H1 (cell line): ENCODE data around the gene RAVER2. TPM values are rescaled to one million over a fixed set of nuclear protein-coding genes. Genes with fewer than 3 reads are reported as not detected.

ENCODE experiments used
- CTCF ChIA-PET: fragments of 300-600 bp; sonication (Branson Sonifier 250); formaldehyde crosslinking; loops from one replicate; lab custom pipeline; 2021; ENCODE audit not compliant: partially characterized antibody; lab: Charles Lee
- POLR2A ChIA-PET: fragments of 300-600 bp; sonication (Branson Sonifier 250); formaldehyde crosslinking; loops from one replicate; lab custom pipeline; 2021; ENCODE audit warnings: inconsistent platforms; ENCODE audit not compliant: partially characterized antibody; lab: Charles Lee
- DNase-seq, 2 experiments: peaks; one replicate each; pipeline versions ENCODE4 v3.0.0 to v3.0.0-alpha.2; 2010 to 2022; ENCODE audit warnings: low spot score in 2 of 2, low read depth in 1 of 2, mixed read lengths in 1 of 2
- FAIRE-seq: peaks from 2 replicates; lab custom pipeline; 2011; peaks lifted over from hg19 to GRCh38; lab: Jason Lieb, UNC
- H2AFZ ChIP-seq: 2 replicates; pipeline ENCODE4 v1.8.1; 2012; ENCODE audit warnings: low read length, inconsistent platforms
- H2AK5ac ChIP-seq: 2 replicates; pipeline ENCODE4 v1.6.1; 2013; ENCODE audit warnings: low read depth, low read length
- H2BK120ac ChIP-seq: replicated peaks from 2 replicates; pipeline ENCODE3; 2013; ENCODE audit warnings: low read depth, low read length, inconsistent platforms
- H2BK12ac ChIP-seq: 2 replicates; pipeline ENCODE4 v1.6.1; 2013; ENCODE audit warnings: low read depth, low read length
- H2BK15ac ChIP-seq: 2 replicates; pipeline ENCODE4 v1.6.1; 2013; ENCODE audit warnings: low read length
- H2BK20ac ChIP-seq: 2 replicates; pipeline ENCODE4 v1.6.1; 2013; ENCODE audit warnings: low read length
- H2BK5ac ChIP-seq: 2 replicates; pipeline ENCODE4 v1.6.1; 2013; ENCODE audit warnings: low read depth, low read length
- H3K14ac ChIP-seq: 2 replicates; pipeline ENCODE4 v1.6.1; 2013; ENCODE audit warnings: inconsistent platforms; ENCODE audit not compliant: insufficient read length
- H3K18ac ChIP-seq: 2 replicates; pipeline ENCODE4 v1.6.1; 2013; ENCODE audit warnings: low read length; ENCODE audit errors: extremely low read depth
- H3K23ac ChIP-seq: 2 replicates; pipeline ENCODE4 v1.6.1; 2013; ENCODE audit warnings: inconsistent platforms; ENCODE audit not compliant: insufficient read length
- H3K23me2 ChIP-seq: 2 replicates; pipeline ENCODE4 v1.6.1; 2013; ENCODE audit warnings: low read depth, low read length
- H3K27ac ChIP-seq: 2 replicates; pipeline ENCODE4 v1.6.1; 2011; ENCODE audit warnings: low read depth, low read length, inconsistent platforms
- H3K27me3 ChIP-seq, 4 experiments: replicated peaks in 1 of 4; 1 replicate in 1 of 4; 2 replicates in 3 of 4; pipeline versions ENCODE4 v1.6.1 to v1.8.1; 2011 to 2013; ENCODE audit warnings: low read length in 3 of 4, mild to moderate bottlenecking in 3 of 4, inconsistent platforms in 2 of 4, mixed read lengths in 2 of 4, moderate library complexity in 1 of 4; ENCODE audit not compliant: control insufficient read depth in 3 of 4, insufficient read depth in 3 of 4; ENCODE audit errors: extremely low read depth in 1 of 4
- H3K36me3 ChIP-seq, 4 experiments: 2 replicates each; pipeline versions ENCODE4 v1.6.1 to v1.8.1; 2011 to 2013; ENCODE audit warnings: mild to moderate bottlenecking in 4 of 4, low read length in 3 of 4, moderate library complexity in 2 of 4, control low read depth in 1 of 4, inconsistent platforms in 1 of 4; ENCODE audit not compliant: insufficient read depth in 4 of 4, control insufficient read depth in 2 of 4
- H3K4ac ChIP-seq: replicated peaks from 2 replicates; pipeline ENCODE3; 2013; ENCODE audit warnings: low read length, low read depth, mixed read lengths, inconsistent platforms; ENCODE audit not compliant: insufficient read length
- H3K4me1 ChIP-seq, 4 experiments: replicated peaks in 1 of 4; 1 replicate in 1 of 4; 2 replicates in 3 of 4; pipeline versions ENCODE4 v1.6.1 to v1.8.1; 2011 to 2013; ENCODE audit warnings: low read length in 3 of 4, inconsistent platforms in 2 of 4, mixed read lengths in 1 of 4; ENCODE audit not compliant: insufficient read depth in 4 of 4, control insufficient read depth in 3 of 4
- H3K4me2 ChIP-seq, 2 experiments: 2 replicates each; pipeline versions ENCODE4 v1.6.1 to v1.8.1; 2011 to 2013; ENCODE audit warnings: low read depth in 2 of 2, low read length in 2 of 2, control low read depth in 1 of 2, inconsistent platforms in 1 of 2, mild to moderate bottlenecking in 1 of 2; ENCODE audit not compliant: insufficient read depth in 1 of 2
- H3K4me3 ChIP-seq, 4 experiments: fragments of 200-600, 300-600 bp in 1 of 4; sonication (generic), shearing (Covaris generic), sonication (Bioruptor Twin) in 1 of 4; 2 replicates each; pipeline versions ENCODE4 v1.5.1 to v1.8.1; 2011 to 2016; ENCODE audit warnings: low read length in 4 of 4, low read depth in 3 of 4, control low read depth in 2 of 4, inconsistent platforms in 2 of 4, mild to moderate bottlenecking in 2 of 4, mixed read lengths in 1 of 4, moderate library complexity in 1 of 4; ENCODE audit not compliant: insufficient read depth in 2 of 4; ENCODE audit errors: extremely low read depth in 1 of 4
- H3K56ac ChIP-seq: replicated peaks from 2 replicates; pipeline ENCODE3; 2013; ENCODE audit warnings: low read depth, mild to moderate bottlenecking, mixed read lengths, low read length, inconsistent platforms; ENCODE audit not compliant: insufficient read length
- H3K79me1 ChIP-seq: 2 replicates; pipeline ENCODE4 v1.6.1; 2013; ENCODE audit warnings: low read depth, low read length, control low read depth
- H3K79me2 ChIP-seq, 2 experiments: 2 replicates each; pipeline versions ENCODE4 v1.6.1 to v1.8.1; 2012 to 2013; ENCODE audit warnings: low read length in 2 of 2, mild to moderate bottlenecking in 2 of 2, inconsistent platforms in 1 of 2; ENCODE audit not compliant: insufficient read depth in 2 of 2, control insufficient read depth in 1 of 2
- H3K9ac ChIP-seq, 4 experiments: replicated peaks in 1 of 4; 1 replicate in 1 of 4; 2 replicates in 3 of 4; pipeline versions ENCODE4 v1.6.1 to v1.8.1; 2011 to 2013; ENCODE audit warnings: low read depth in 3 of 4, low read length in 3 of 4, control low read depth in 2 of 4, mild to moderate bottlenecking in 2 of 4, moderate library complexity in 2 of 4, inconsistent platforms in 1 of 4; ENCODE audit errors: extremely low read depth in 1 of 4
- H3K9me3 ChIP-seq, 2 experiments: 2 replicates each; pipeline versions ENCODE4 v1.6.1 to v1.8.1; 2012 to 2013; ENCODE audit warnings: mild to moderate bottlenecking in 2 of 2, moderate library complexity in 2 of 2, control low read depth in 1 of 2, inconsistent platforms in 1 of 2, low read depth in 1 of 2, low read length in 1 of 2, mixed read lengths in 1 of 2; ENCODE audit not compliant: insufficient read depth in 2 of 2
- H4K20me1 ChIP-seq, 2 experiments: replicated peaks in 1 of 2; 2 replicates each; pipeline versions ENCODE3 to v1.8.1; 2011 to 2013; ENCODE audit warnings: inconsistent platforms in 2 of 2, low read length in 2 of 2, mild to moderate bottlenecking in 1 of 2; ENCODE audit not compliant: insufficient read depth in 2 of 2, control insufficient read depth in 1 of 2
- H4K5ac ChIP-seq: 2 replicates; pipeline ENCODE4 v1.6.1; 2013; ENCODE audit warnings: low read length, low read depth, mixed read lengths, inconsistent platforms; ENCODE audit not compliant: insufficient read length
- H4K8ac ChIP-seq: 2 replicates; pipeline ENCODE4 v1.8.0; 2013; ENCODE audit warnings: mild to moderate bottlenecking, moderate library complexity, low read length, inconsistent platforms; ENCODE audit not compliant: insufficient read depth; ENCODE audit errors: extremely low read depth
- H4K91ac ChIP-seq: replicated peaks from 2 replicates; pipeline ENCODE3; 2013; ENCODE audit warnings: low read length, mixed read lengths, inconsistent platforms; ENCODE audit not compliant: insufficient read length
- BCL11A ChIP-seq, 2 experiments: IDR thresholded peaks; one replicate each; pipeline ENCODE4 v1.6.1; 2011; ENCODE audit warnings: low read depth in 2 of 2, low read length in 2 of 2, mild to moderate bottlenecking in 2 of 2
- CBX5 ChIP-seq: fragments of 300-800, 300-1000 bp; sonication (generic); IDR thresholded peaks from 2 replicates; pipeline ENCODE4 v1.7.1; 2016; ENCODE audit warnings: antibody characterized with exemption, low read length, low read depth
- CREB1 ChIP-seq: IDR thresholded peaks from 2 replicates; pipeline ENCODE4 v1.6.1; 2012; ENCODE audit warnings: inconsistent platforms
- EGR1 ChIP-seq: IDR thresholded peaks from 2 replicates; pipeline ENCODE4 v1.6.1; 2011; ENCODE audit warnings: low read depth, low read length, borderline replicate concordance
- JUND ChIP-seq: IDR thresholded peaks from 2 replicates; pipeline ENCODE4 v1.6.1; 2011; ENCODE audit warnings: mild to moderate bottlenecking, improper control_type of control experiment, low read length
- PHF8 ChIP-seq: fragments of 200-600 bp; sonication (generic); conservative IDR thresholded peaks from 2 replicates; pipeline ENCODE4 v1.7.1; 2012; ENCODE audit warnings: low read depth, mild to moderate bottlenecking, inconsistent platforms, low read length, moderate library complexity
- POLR2AphosphoS5 ChIP-seq: IDR thresholded peaks from 2 replicates; pipeline ENCODE4 v1.6.1; 2011; ENCODE audit warnings: low read depth, low read length
- POU5F1 ChIP-seq: IDR thresholded peaks from 2 replicates; pipeline ENCODE4 v1.6.1; 2011; ENCODE audit warnings: low read depth, mild to moderate bottlenecking, low read length, moderate library complexity
- SAP30 ChIP-seq: fragments of 300-600 bp; sonication (generic); IDR thresholded peaks from 2 replicates; pipeline ENCODE4 v1.7.1; 2012; ENCODE audit warnings: low read length, moderate library complexity, mild to moderate bottlenecking, inconsistent platforms; ENCODE audit not compliant: insufficient read depth, insufficient replicate concordance
- SIX5 ChIP-seq: IDR thresholded peaks from 2 replicates; pipeline ENCODE4 v1.6.1; 2011; ENCODE audit warnings: mild to moderate bottlenecking, low read depth, low read length
- SP4 ChIP-seq: IDR thresholded peaks from 2 replicates; pipeline ENCODE4 v1.6.1; 2012; ENCODE audit warnings: low read length, inconsistent platforms
- TAF1 ChIP-seq: IDR thresholded peaks from 2 replicates; pipeline ENCODE4 v1.6.1; 2011; ENCODE audit warnings: mild to moderate bottlenecking, low read depth, low read length
- TCF12 ChIP-seq: IDR thresholded peaks from 2 replicates; pipeline ENCODE4 v1.6.1; 2011; ENCODE audit warnings: low read depth, mild to moderate bottlenecking, low read length
- WGBS, 2 experiments: shearing (Covaris generic) in 1 of 2; methylation state at CpG; one replicate each; pipeline versions ENCODE4 v1.1.6 to v1.1.7; 2013 to 2015; ENCODE audit warnings: low lambda C conversion rate in 2 of 2, mixed read lengths in 2 of 2, inconsistent platforms in 1 of 2, low coverage in 1 of 2, missing lambda C conversion rate in 1 of 2; ENCODE audit not compliant: insufficient replicate concordance in 2 of 2, insufficient coverage in 1 of 2, insufficient read length in 1 of 2; ENCODE audit errors: extremely low coverage in 1 of 2, missing lambda C conversion rate in 1 of 2; 5-methylcytosine and 5-hydroxymethylcytosine counted together
- polyA plus RNA-seq, 7 experiments: library from polyadenylated mRNA; depleted of rRNA in 3 of 7; stranded (reverse) in 5 of 7; unstranded in 2 of 7; fragments of >200 nt in 5 of 7; fragments of 200-250 nt in 2 of 7; gene quantifications; 1 replicate in 5 of 7; 2 replicates in 1 of 7; 4 replicates in 1 of 7; pipeline versions ENCODE4 v1.2.1 to v1.2.3, GENCODE V29; 2011 to 2013; ENCODE audit warnings: missing spikeins in 2 of 7, mixed read lengths in 2 of 7
- total RNA-seq: library from RNA; stranded (reverse); fragmentation: NEBNext Ultra II Directional; extraction: Animal tissue kit (Norgen Biotek cat#: 25700); gene quantifications from 2 replicates; pipeline ENCODE4 v1.2.1, GENCODE V29; 2021
- TF ChIP-seq, protein P1 (sequence below): IDR thresholded peaks from 2 replicates; pipeline ENCODE4 v1.6.1; 2012; ENCODE audit warnings: inconsistent platforms
- TF ChIP-seq, protein P2 (sequence below): IDR thresholded peaks from 2 replicates; pipeline ENCODE4 v1.6.1; 2011; ENCODE audit warnings: low read depth, mild to moderate bottlenecking, low read length; ENCODE audit not compliant: insufficient read depth

The RAVER2 gene
- total and polyA plus RNA-seq, 2 of the 8 experiments (the other 6 are each of a cell fraction or from before 2014, with no cell fraction given): 10.5 to 19.5 TPM

DNA sequence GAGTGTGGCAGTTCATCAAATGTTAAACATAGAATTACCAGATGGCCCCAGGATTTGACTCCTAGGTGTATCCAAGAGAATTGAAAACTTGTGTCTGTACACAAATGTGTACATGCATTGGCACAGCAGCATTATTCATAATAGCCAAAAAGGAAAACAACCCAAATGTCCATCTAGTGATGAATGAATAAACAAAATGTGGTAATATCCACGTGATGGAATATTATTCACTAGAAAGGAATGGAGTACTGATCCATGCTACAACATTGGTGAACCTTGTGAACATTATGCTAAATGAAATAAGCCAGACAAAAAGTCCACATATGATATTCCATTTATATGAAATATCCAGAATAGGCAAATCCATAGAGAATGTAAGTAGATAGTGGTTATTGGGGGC, 77.7 kb downstream of the RAVER2 start:
- no peak overlapping the region for H3K9ac ChIP-seq
- CTCF ChIA-PET: interaction anchor here (0.6 to 3.2 kb wide), 7 partner anchors 79 to 444 kb away, joined by 3 to 26 read pairs (median 4); no protein-coding TSS in a partner anchor
- no peak for DNase-seq
- H2AFZ ChIP-seq: no peak overlapping the region
- no peak overlapping the region for H4K5ac ChIP-seq
- no peak overlapping the region for H2BK20ac ChIP-seq
- no peak overlapping the region for H3K4me3 ChIP-seq
- H4K20me1 ChIP-seq: no peaks in the 10 kb centered on the region
- no peak overlapping the region for H2BK120ac ChIP-seq
- H4K91ac ChIP-seq: no peak overlapping the region
- no peak overlapping the region for H4K8ac ChIP-seq
- H3K4me2 ChIP-seq: no peak overlapping the region
- no peak overlapping the region for H3K23ac ChIP-seq
- no peak overlapping the region for H3K14ac ChIP-seq
- no peak overlapping the region for H3K4ac ChIP-seq
- H3K79me2 ChIP-seq: no peaks in the 10 kb centered on the region
- H3K36me3 ChIP-seq: no peaks in the 10 kb centered on the region
- H2BK15ac ChIP-seq: no peak overlapping the region
- no peak overlapping the region for H2BK5ac ChIP-seq
- H3K79me1 ChIP-seq: no peaks in the 10 kb centered on the region
- no peak for FAIRE-seq
- peaks cover 0 to 2% (median 0%) of the 10 kb centered on the region in 4 experiments; a peak in 1 of 7 replicates for H3K4me1 ChIP-seq
- no peaks in the 10 kb centered on the region for H3K23me2 ChIP-seq
- H3K18ac ChIP-seq: no peak overlapping the region
- no peak overlapping the region for H2AK5ac ChIP-seq
- 94% methylated on average over 1 of the region's 1 CpG; no CpG with 5 or more reads in 1 of the 2 experiments for WGBS, 2 experiments
- H3K27me3 ChIP-seq: no peaks in the 10 kb centered on the region
- POLR2A ChIA-PET: interaction anchor here (1.6 kb wide), 1 partner anchor 24 kb away, joined by 3 read pairs; no protein-coding TSS in a partner anchor
- H3K56ac ChIP-seq: no peak overlapping the region
- no peaks in the 10 kb centered on the region for H3K9me3 ChIP-seq
- no peak overlapping the region for H2BK12ac ChIP-seq
- no peak overlapping the region for H3K27ac ChIP-seq
- TF ChIP-seq PHF8 (no peak), POU5F1 (no peak), SP4 (no peak), TAF1 (no peak), JUND (no peak), EGR1 (no peak), CBX5 (no peak), SAP30 (no peak), TCF12 (no peak), BCL11A (IDR thresholded peaks at IDR 0.05; ENCODE audit: low read depth in 2 of 2, low read length in 2 of 2) (no peak), SIX5 (no peak), CREB1 (no peak), POLR2AphosphoS5 (no peak)
- TF ChIP-seq, protein P1, sequence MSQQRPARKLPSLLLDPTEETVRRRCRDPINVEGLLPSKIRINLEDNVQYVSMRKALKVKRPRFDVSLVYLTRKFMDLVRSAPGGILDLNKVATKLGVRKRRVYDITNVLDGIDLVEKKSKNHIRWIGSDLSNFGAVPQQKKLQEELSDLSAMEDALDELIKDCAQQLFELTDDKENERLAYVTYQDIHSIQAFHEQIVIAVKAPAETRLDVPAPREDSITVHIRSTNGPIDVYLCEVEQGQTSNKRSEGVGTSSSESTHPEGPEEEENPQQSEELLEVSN: no peak
- TF ChIP-seq, protein P2, sequence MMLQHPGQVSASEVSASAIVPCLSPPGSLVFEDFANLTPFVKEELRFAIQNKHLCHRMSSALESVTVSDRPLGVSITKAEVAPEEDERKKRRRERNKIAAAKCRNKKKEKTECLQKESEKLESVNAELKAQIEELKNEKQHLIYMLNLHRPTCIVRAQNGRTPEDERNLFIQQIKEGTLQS: no peak
